NB4 (cell line): ENCODE measurements around the gene DCLK1.

Experiments
- DNase-seq: peaks from one replicate; pipeline ENCODE4 v3.0.0; 2010; ENCODE audit warnings: low read depth
- H3K4me3 ChIP-seq: one replicate; pipeline ENCODE4 v1.5.1; 2011; ENCODE audit warnings: mild to moderate bottlenecking, low read depth, low read length, moderate library complexity
- MYC ChIP-seq: IDR thresholded peaks from 2 replicates; pipeline ENCODE4 v1.6.1; 2011; ENCODE audit warnings: low read depth, low read length
- POLR2A ChIP-seq: IDR thresholded peaks from 2 replicates; pipeline ENCODE4 v1.6.1; 2011; ENCODE audit warnings: mild to moderate bottlenecking; ENCODE audit not compliant: insufficient read length; ENCODE audit errors: extremely low read depth
- TF ChIP-seq, protein P1 (sequence below): IDR thresholded peaks from one replicate; pipeline ENCODE4 v1.5.1; 2012; ENCODE audit warnings: low read depth, low read length
- TF ChIP-seq, protein P2 (sequence below): IDR thresholded peaks from 2 replicates; pipeline ENCODE4 v1.6.1; 2011; ENCODE audit warnings: low read depth, low read length

The DCLK1 gene

DNA sequence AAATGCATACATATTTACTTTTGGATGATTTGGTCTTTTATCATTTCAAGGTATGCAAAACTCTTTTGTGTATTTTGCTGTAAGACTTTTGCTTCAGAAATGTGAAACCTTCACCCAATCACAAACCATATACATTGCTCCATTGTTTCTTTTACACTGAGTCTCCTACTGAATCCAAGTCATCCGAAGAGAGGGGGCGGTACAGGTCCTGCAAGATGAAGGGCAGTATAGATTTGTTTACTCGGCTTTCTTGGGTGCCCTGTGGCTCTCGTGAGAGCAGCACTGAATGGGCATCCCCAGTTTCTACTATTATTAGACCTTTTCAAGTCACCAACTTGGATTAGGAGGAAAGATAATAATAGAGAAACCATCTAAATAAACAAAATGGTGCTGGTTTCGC lies 280.6 kb downstream of the DCLK1 start:
- H3K4me3 ChIP-seq: no peak overlapping the region
- TF ChIP-seq POLR2A: no peak
- no peak for TF ChIP-seq MYC
- TF ChIP-seq, protein P1, sequence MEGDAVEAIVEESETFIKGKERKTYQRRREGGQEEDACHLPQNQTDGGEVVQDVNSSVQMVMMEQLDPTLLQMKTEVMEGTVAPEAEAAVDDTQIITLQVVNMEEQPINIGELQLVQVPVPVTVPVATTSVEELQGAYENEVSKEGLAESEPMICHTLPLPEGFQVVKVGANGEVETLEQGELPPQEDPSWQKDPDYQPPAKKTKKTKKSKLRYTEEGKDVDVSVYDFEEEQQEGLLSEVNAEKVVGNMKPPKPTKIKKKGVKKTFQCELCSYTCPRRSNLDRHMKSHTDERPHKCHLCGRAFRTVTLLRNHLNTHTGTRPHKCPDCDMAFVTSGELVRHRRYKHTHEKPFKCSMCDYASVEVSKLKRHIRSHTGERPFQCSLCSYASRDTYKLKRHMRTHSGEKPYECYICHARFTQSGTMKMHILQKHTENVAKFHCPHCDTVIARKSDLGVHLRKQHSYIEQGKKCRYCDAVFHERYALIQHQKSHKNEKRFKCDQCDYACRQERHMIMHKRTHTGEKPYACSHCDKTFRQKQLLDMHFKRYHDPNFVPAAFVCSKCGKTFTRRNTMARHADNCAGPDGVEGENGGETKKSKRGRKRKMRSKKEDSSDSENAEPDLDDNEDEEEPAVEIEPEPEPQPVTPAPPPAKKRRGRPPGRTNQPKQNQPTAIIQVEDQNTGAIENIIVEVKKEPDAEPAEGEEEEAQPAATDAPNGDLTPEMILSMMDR: no peak
- TF ChIP-seq, protein P2, sequence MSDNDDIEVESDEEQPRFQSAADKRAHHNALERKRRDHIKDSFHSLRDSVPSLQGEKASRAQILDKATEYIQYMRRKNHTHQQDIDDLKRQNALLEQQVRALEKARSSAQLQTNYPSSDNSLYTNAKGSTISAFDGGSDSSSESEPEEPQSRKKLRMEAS: no peak
- DNase-seq: no peak

DNA sequence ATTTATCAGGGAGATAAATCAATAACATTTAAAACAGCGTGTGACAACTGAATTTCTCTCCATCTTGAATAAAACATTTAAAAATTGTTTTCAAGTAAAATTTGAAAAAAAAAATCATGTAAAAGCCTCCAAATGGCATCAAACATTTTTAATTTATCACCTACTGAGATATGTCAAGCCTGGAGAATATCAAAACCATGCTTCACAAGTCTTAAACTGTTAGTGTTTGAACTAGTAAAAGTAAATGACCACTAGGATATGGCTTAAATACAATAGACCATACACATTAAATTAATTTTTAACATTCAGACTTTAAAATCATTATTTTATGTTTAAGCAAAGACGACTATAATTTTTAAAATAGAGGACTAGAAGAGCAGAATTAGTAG lies 281.9 kb downstream of the DCLK1 start:
- no peak overlapping the region for H3K4me3 ChIP-seq
- TF ChIP-seq POLR2A (no peak), MYC (no peak)
- TF ChIP-seq, protein P2: no peak
- TF ChIP-seq, protein P1: no peak
- DNase-seq: no peak

DNA sequence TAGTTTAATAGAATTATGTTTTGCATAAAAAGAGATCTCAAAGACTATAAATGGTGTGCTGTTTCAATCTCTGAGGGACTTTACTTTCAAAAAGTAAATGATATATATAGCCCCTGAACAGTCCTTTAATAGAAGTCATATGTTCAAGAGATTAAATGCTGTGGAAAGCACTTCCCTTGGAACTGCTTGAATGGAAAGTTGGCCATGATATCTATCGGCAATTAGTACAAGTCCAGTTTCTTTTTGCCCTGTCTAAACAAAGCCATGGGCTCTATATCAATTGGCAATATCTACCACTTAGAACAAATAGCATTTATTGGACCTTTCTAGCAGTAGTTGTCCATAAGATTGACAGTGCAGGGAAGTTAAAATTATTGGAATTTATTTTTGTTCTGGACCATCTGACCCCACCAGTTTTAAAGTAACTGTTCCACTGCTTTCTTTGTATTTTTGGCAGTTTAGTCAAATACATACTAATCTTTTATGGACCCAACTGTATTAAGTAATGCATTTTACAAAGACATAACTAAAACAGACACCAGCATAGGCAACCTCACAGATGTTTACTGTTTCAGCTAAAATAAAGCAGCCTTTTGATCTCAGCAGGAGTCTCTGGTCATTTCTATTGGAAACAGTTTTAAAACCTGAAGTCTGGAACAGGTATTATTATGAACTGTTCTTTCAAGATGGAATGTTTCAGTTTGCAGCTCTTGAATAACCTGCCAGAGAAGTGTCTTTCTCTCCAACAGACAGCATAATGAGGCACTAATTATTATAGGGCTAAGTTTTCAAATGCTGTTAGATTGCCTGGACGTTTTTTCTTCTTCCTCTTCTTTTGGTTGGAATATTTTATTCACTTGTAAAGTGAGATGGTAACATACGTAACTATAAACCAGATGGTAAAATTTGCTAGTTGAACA lies 282.6 kb downstream of the DCLK1 start:
- H3K4me3 ChIP-seq: no peak overlapping the region
- TF ChIP-seq MYC: no peak
- no peak for TF ChIP-seq POLR2A
- TF ChIP-seq, protein P2: no peak
- TF ChIP-seq, protein P1: no peak
- DNase-seq: no peak

DNA sequence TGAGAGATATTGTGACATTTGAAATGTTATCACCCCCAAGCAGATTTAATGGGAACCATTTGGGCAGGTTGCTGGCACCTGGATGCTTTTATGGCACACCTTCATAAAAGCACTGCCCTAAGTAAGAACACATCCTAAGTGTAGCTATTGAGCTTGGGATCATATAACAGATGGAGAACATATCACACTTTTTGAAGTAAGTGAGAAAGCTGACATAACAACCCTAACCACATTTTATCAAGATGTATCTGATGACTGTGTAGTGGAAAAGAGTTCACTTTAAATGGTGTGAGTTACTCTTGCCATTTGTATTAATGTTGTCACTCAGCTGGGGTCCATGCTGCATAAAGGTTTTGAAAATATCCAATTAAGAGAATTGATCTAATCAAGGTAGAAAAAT lies 287.9 kb downstream of the DCLK1 start:
- no peak overlapping the region for H3K4me3 ChIP-seq
- TF ChIP-seq, protein P1: no peak

DNA sequence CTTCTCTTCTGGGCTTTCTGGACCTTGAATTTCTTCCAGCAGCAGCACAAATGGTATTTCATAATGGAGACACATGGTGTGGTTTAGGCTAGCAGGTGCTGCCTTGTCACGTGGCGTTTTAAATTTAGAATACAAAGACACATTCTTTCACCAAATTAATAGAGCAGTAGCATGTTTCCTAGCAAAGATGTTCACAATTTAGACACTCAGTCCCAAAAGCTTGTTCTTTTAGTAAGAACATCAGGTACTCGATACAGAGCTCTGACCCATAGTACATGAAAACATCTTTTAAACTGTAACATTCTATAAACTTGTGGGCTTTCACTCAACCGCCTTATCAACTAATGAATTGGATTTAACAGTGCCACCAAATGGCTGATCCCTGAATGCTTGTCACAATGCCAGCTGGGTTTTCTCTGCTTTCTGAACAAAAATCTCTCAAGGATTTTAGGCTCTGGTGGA lies 290.1 kb downstream of the DCLK1 start:
- no peak for TF ChIP-seq MYC
- TF ChIP-seq, protein P2: peak; percentile 44; the same call in 1 of the 2 replicates
- no peak overlapping the region for H3K4me3 ChIP-seq
- DNase-seq: no peak

More for the DNA sequence above, 287.9 kb downstream of the DCLK1 start:
- DNase-seq: no peak

DNA sequence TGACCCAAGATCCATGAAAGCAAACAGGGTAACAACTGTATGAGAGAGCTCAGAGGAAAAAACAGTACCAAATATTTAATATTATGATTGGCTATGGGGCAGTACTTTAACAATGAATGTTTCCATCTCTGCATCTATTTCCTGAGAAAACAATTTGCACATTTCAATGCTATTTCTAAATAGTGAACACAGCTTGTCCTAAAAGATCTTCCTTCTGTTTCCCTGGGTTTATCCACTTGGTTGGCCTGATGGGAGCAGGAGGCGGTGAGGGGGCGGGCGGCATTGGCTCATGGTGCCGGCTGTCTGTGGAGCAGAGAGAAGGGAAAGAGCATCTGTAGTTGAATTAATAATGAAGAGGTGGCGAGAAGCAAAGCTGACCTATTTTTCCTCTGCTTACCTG lies 291.4 kb downstream of the DCLK1 start:
- no peak overlapping the region for H3K4me3 ChIP-seq
- DNase-seq: no peak
- TF ChIP-seq POLR2A: no peak
- TF ChIP-seq, protein P2: no peak

DNA sequence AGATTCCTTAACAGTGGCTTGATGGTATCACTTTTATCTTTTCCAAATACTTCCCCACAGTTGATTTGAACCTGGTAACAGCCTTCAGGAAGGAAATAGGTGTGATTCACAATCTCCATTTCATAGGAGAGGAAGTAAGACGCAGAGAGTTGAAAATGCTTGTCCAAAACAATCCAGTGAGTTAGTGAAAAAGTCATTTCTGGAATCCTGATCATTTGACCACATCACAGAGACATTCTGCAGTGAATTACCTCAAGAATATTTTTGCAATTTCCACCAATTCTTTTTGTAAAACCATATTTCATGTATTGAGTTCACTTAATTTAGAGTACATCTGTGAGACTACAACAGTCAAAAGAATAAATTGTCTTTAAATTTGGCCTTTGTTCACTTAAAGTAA lies 292.8 kb downstream of the DCLK1 start:
- no peak for DNase-seq
- TF ChIP-seq, protein P2: no peak
- no peak for TF ChIP-seq POLR2A
- TF ChIP-seq, protein P1: no peak
- no peak for TF ChIP-seq MYC
- no peak overlapping the region for H3K4me3 ChIP-seq
